ENCODE data around the gene CEP128.

DNA sequence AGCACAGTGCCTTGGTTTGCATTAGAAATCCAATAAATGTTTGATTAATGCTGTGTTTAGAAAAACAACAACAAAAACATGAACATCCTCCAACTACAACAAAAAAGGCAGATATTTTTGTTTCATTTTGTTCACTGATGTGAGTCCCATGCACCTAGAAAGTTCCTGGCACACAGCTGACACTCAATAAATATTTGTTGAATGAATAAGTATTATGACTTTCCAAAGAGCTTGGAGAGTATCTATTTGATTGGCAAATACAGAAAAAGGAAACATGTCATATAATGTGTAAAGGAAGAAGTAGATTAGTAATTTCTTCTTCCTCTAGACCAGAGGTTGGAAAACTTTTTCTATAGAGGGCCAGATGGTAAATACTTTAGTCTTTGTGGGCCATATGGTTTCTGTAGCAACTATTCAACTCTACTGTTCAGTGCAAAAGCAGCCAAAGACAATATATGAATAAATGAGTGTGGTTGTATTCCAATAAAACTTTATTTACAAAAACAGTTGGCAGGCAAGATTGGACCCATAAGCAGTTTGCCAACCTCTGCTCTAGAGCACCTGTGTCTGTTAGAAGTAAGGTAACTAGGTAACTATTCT is 417.9 kb downstream of the CEP128 start:
- TF ChIP-seq POLR2AphosphoS5 (IDR thresholded peaks at IDR 0.05; ENCODE audit: borderline replicate concordance, low read depth, low read length) (no peak), EZH2 (IDR thresholded peaks at IDR 0.05) (no peak), FOXP2 (optimal IDR thresholded peaks at IDR 0.05; ENCODE audit: control extremely low read depth, extremely low read length, insufficient read depth) (no peak)
